Kidney (tissue), 14 donors: ENCODE results near the gene TMEM217. TPM values are rescaled to one million over a fixed set of nuclear protein-coding genes. Genes with fewer than 3 reads are reported as not detected.
A peak's percentile ranks its signal among the peaks of the same experiment; 100 is the strongest.

Source experiments
- DNase-seq, 5 donors: peaks; one replicate each; pipeline ENCODE4 v3.0.0-alpha.2; 2013 to 2020
- FAIRE-seq: peaks from 2 replicates; lab custom pipeline; 2012; peaks lifted over from hg19 to GRCh38; lab: Jason Lieb, UNC
- H3K27ac ChIP-seq, 2 donors: one replicate each; pipeline ENCODE4 v1.7.0; 2013; ENCODE audit warnings: low read depth in 2 of 2, low read length in 2 of 2, inconsistent platforms in 1 of 2
- H3K27me3 ChIP-seq: one replicate; pipeline ENCODE4 v1.7.1; 2013; ENCODE audit warnings: low read length, inconsistent platforms; ENCODE audit not compliant: control insufficient read depth, insufficient read depth
- H3K36me3 ChIP-seq, 3 donors: one replicate each; pipeline versions ENCODE4 v1.7.0 to v1.7.1; 2013; ENCODE audit warnings: low read length in 3 of 3, control low read depth in 1 of 3, inconsistent platforms in 1 of 3; ENCODE audit not compliant: insufficient read depth in 3 of 3, control insufficient read depth in 2 of 3
- H3K4me1 ChIP-seq, 3 donors: one replicate each; pipeline versions ENCODE4 v1.7.0 to v1.7.1; 2013; ENCODE audit warnings: low read length in 3 of 3, inconsistent platforms in 1 of 3, low read depth in 1 of 3; ENCODE audit not compliant: control insufficient read depth in 2 of 3, insufficient read depth in 2 of 3
- H3K4me3 ChIP-seq, 3 donors: one replicate each; pipeline versions ENCODE4 v1.7.0 to v1.8.1; 2013; ENCODE audit warnings: low read length in 3 of 3, control low read depth in 1 of 3, inconsistent platforms in 1 of 3
- H3K9ac ChIP-seq, 3 donors: one replicate each; pipeline versions ENCODE4 v1.7.0 to v1.7.1; 2013; ENCODE audit warnings: low read length in 3 of 3, control low read depth in 1 of 3, inconsistent platforms in 1 of 3
- H3K9me3 ChIP-seq, 3 donors: one replicate each; pipeline versions ENCODE4 v1.7.0 to v1.7.1; 2013; ENCODE audit warnings: low read length in 3 of 3, control low read depth in 1 of 3, inconsistent platforms in 1 of 3; ENCODE audit not compliant: control insufficient read depth in 2 of 3, insufficient read depth in 1 of 3
- intact Hi-C: fragments of 100-400 bp; cut with DNase I; formaldehyde crosslinking; loops from one replicate; pipeline ENCODE4 v1.11.1; 2022
- polyA plus RNA-seq: library from polyadenylated mRNA; stranded (reverse); fragments of 350-450 nt; fragmentation: Illumina TruSeq; extraction: RNeasy Lipid Tissue Mini Kit (QIAGEN cat#74804); gene quantifications from one replicate; pipeline ENCODE4 v1.2.3, GENCODE V29; 2014; ENCODE audit warnings: low read depth, low replicate concordance; ENCODE audit not compliant: insufficient read depth
- total RNA-seq: library from RNA; stranded (reverse); fragmentation: NEBNext Ultra II Directional; extraction: Animal tissue kit (Norgen Biotek cat#: 25700); gene quantifications from one replicate; pipeline ENCODE4 v1.2.1, GENCODE V29; 2021
- TF ChIP-seq, protein P1 (sequence below): IDR thresholded peaks from 3 replicates; pipeline ENCODE4 v1.5.1; 2012; ENCODE audit warnings: mild to moderate bottlenecking, moderate library complexity, borderline replicate concordance; ENCODE audit not compliant: insufficient read depth; ENCODE audit errors: extremely low read depth
- donor health status: control.
- donor health status: control.
- donor health status: control.
- donor health status: control.
- donor health status: control.
- donor health status: DM: yes; HTN: yes; CAD: no.
- donor health status: Normal renal cell carcinoma (clear cell type).

The TMEM217 gene
- total and polyA plus RNA-seq, 2 donors from 2014 or later: 0.67 to 0.72 TPM

DNA sequence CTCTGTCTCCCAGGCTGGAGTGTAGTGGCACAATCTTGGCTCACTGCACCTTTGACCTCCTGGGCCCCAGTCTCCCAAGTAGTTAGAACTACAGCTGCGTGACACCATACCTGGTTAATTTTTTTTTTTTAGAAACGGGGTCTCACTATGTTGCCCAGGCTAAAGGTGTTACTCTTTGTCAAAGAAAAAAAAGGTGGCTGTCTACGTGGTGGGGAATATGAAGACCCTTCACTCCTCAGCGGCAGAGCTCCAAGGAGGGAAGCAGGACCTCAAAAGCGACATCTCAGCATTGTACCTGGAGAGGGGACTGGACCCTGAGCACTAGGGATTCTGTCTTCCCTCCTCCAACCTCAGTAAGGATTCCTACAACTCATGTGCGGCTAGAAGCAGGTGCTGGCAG lies 16.8 kb downstream of the TMEM217 start:
- no peak overlapping the region for H3K4me3 ChIP-seq
- H3K9me3 ChIP-seq: no peaks in the 10 kb centered on the region
- H3K4me1 ChIP-seq: peaks cover 4 to 30% (median 7%) of the 10 kb centered on the region in 3 donors
- H3K27me3 ChIP-seq: no peaks in the 10 kb centered on the region
- no peaks in the 10 kb centered on the region for H3K36me3 ChIP-seq
- no peak overlapping the region for H3K9ac ChIP-seq
- intact Hi-C loops: no loop called here
- H3K27ac ChIP-seq: no peak overlapping the region
- FAIRE-seq (no peak), DNase-seq (no peak)
- TF ChIP-seq, protein P1, sequence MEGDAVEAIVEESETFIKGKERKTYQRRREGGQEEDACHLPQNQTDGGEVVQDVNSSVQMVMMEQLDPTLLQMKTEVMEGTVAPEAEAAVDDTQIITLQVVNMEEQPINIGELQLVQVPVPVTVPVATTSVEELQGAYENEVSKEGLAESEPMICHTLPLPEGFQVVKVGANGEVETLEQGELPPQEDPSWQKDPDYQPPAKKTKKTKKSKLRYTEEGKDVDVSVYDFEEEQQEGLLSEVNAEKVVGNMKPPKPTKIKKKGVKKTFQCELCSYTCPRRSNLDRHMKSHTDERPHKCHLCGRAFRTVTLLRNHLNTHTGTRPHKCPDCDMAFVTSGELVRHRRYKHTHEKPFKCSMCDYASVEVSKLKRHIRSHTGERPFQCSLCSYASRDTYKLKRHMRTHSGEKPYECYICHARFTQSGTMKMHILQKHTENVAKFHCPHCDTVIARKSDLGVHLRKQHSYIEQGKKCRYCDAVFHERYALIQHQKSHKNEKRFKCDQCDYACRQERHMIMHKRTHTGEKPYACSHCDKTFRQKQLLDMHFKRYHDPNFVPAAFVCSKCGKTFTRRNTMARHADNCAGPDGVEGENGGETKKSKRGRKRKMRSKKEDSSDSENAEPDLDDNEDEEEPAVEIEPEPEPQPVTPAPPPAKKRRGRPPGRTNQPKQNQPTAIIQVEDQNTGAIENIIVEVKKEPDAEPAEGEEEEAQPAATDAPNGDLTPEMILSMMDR: no peak

DNA sequence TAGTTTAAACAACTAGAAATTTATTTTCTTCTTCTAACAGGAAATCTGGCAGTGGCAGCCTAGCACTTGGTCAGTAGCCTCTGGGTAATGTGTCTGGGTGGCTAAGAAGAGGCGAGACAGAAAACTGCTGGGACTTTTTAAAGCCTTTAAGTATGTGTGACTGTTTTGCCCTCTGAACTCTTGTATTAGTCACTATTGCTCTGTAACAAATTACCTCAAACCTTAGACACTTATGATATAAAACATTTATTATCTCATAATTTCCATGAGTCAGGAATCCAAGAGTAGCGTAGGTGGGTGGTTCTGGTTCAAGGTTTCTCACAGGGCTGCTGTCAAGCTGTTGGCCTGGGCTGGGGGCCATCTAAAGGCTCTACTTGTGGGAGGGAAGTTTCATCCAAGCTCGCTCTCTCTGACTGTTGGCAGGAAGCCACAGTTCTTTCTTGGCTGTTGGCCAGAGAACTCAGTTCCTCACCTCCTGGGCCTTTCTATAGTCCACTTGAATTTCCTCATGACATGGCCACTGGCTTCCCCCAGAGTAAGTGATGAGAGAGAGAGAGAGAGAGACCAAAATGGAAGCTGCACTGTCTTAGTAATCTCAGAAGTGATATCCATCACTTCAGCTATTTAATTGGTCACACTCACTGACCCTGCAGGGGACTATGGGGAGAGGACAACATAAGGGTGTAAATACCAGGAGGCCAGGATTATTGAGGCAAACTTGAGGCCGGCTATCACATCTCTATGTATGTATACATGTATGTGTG lies 17.8 kb downstream of the TMEM217 start:
- peak; percentile 21 for FAIRE-seq
- H3K9me3 ChIP-seq: no peaks in the 10 kb centered on the region
- H3K4me1 ChIP-seq: peaks cover 3 to 27% (median 7%) of the 10 kb centered on the region in 3 donors
- DNase-seq: peak; percentile 75 to 93 (median 85)
- no peaks in the 10 kb centered on the region for H3K27me3 ChIP-seq
- peak overlapping the region; percentile 66 to 72 for H3K27ac ChIP-seq
- H3K4me3 ChIP-seq: no peak overlapping the region
- TF ChIP-seq, protein P1: no peak
- H3K9ac ChIP-seq: no peak overlapping the region
- no peaks in the 10 kb centered on the region for H3K36me3 ChIP-seq
- intact Hi-C loops: no loop called here

GRCh38 chr6:37239526-37239925 lies 18.4 kb downstream of the TMEM217 start:
- DNase-seq (no peak), FAIRE-seq (no peak)
- intact Hi-C loops: no loop called here
- TF ChIP-seq, protein P1: no peak
- Histone ChIP-seq H3K9ac (no peak overlapping the region), H3K27me3 (no peaks in the 10 kb centered on the region), H3K9me3 (no peaks in the 10 kb centered on the region), H3K27ac (peak overlapping the region; percentile 26 to 66), H3K36me3 (no peaks in the 10 kb centered on the region), H3K4me3 (no peak overlapping the region), H3K4me1 (peaks cover 0 to 26% (median 4%) of the 10 kb centered on the region in 3 donors)
